ENCODE measurements around the gene NADK2.

GRCh38 chr5:36209664-36210063 lies 32.1 kb downstream of the NADK2 start:
- TF ChIP-seq CTCF (IDR thresholded peaks at IDR 0.05) (no peak), POLR2A (IDR thresholded peaks at IDR 0.05) (no peak)

Data from heart left ventricle (tissue), 13 donors.